ENCODE results near the gene INF2.
"Not testable (repeated sequence)": the region's sequence is repeated elsewhere in the genome, so short reads cannot be mapped to it uniquely, and the experiment has no call there.

The INF2 gene
- 32.4 to 79.9 reads per million in 2 experiments for total RNA-seq

- DNase-seq (ENCODE audit: low read depth), result peak; percentile 28
These were observed at the start of gene INF2 for GRCh38 chr14:104689109-104689880. TSS of gene INF2 (plus strand) at chr14:104689618. CDS start at chr14:104701366, 11,748 bp downstream.

- peak; percentile 17 for DNase-seq (ENCODE audit: low read depth)
These were observed 49.4 kb upstream of the INF2 start for GRCh38 chr14:104639885-104640548.

GRCh38 chr14:104640681-104641080 is 48.7 kb upstream of the INF2 start:
- DNase-seq (ENCODE audit: low read depth), result no peak

GRCh38 chr14:104641753-104642539 is 47.5 kb upstream of the INF2 start:
- no peak for DNase-seq (ENCODE audit: low read depth)

- DNase-seq (ENCODE audit: low read depth), result no peak
These were observed 46.9 kb upstream of the INF2 start for GRCh38 chr14:104642540-104642868.

- no peak for DNase-seq (ENCODE audit: low read depth)
These were observed 46.1 kb upstream of the INF2 start for GRCh38 chr14:104643306-104643705.

GRCh38 chr14:104644091-104644635 is 45.3 kb upstream of the INF2 start:
- no peak for DNase-seq (ENCODE audit: low read depth)

GRCh38 chr14:104644656-104645378 is 44.6 kb upstream of the INF2 start:
- no peak for DNase-seq (ENCODE audit: low read depth)

- DNase-seq (ENCODE audit: low read depth), result no peak
These were observed 41.9 kb upstream of the INF2 start for GRCh38 chr14:104647467-104648043.

- DNase-seq (ENCODE audit: low read depth), result peak; percentile 34
These were observed 39.1 kb upstream of the INF2 start for GRCh38 chr14:104650057-104650980.

- no peak for DNase-seq (ENCODE audit: low read depth)
These were observed 38.2 kb upstream of the INF2 start for GRCh38 chr14:104650981-104651875.

GRCh38 chr14:104651876-104652260 is 37.5 kb upstream of the INF2 start:
- DNase-seq (ENCODE audit: low read depth), result no peak

- no peak for DNase-seq (ENCODE audit: low read depth)
These were observed 37.0 kb upstream of the INF2 start for GRCh38 chr14:104652386-104652785.

GRCh38 chr14:104653130-104653920 is 36.1 kb upstream of the INF2 start:
- not testable (repeated sequence) for DNase-seq (ENCODE audit: low read depth)

GRCh38 chr14:104654119-104654518 is 35.3 kb upstream of the INF2 start:
- DNase-seq (ENCODE audit: low read depth), result no peak

- no peak for DNase-seq (ENCODE audit: low read depth)
These were observed 34.1 kb upstream of the INF2 start for GRCh38 chr14:104655128-104655848.

GRCh38 chr14:104656014-104656714 is 33.3 kb upstream of the INF2 start:
- DNase-seq (ENCODE audit: low read depth), result no peak
